Measurements from ENCODE around the gene CDH23. TPM values are rescaled to one million over a fixed set of nuclear protein-coding genes. Genes with fewer than 3 reads are reported as not detected.

CDH23 gene
- total and polyA plus RNA-seq, 2 of the 8 experiments (the other 6 are each of a cell fraction or from before 2014, with no cell fraction given) = 1.9 to 4.9 TPM

DNA sequence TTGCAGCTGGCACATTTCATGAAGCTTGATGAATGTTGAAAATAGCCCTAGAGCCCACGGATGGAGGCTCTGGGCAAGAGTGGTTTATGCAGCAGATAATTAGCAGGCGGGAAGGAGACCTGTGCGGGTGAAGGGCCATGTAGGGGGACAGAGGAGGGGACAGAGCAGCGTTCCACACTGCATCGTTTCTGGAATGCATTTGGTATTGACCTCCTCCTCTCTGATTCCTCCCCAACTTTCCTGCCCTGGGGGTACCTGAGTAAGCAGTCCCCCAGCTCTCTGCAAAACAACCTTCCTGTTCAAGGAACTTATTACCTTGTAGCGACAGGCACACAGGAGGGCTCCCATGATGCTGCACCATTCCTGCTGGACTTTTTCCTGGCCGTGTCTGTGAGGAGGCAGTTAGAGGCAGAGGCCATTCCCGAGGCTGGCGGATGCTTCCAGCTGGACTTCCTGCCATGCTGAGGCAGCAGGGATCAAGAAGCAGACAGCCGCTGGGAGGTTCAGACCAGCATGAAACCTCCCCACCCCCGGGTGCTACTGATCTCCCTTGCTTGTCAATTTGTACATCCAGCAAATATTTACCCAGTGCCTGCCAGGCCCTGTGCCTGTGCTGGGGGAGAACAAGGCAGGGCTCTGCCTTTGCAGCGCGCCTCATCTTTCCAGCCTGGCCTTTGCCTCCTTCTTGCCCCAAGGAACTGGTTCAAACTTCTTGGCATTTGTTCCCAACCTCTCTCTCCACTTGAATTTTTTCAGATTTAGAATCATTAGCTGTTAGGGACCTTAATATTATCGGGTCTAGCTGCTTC is 48.9 kb upstream of the CDH23 start:
- POLR2A ChIA-PET (ENCODE audit: partially characterized antibody) = interaction anchor here (0.9 to 1.6 kb wide), 2 partner anchors 10 to 29 kb away, joined by 3 to 5 read pairs; no protein-coding TSS in a partner anchor
- CTCF ChIA-PET (ENCODE audit: partially characterized antibody) = interaction anchor here (0.6 to 7.4 kb wide), 12 partner anchors 9 to 455 kb away, joined by 3 to 52 read pairs (median 3); partner anchors contain the start of genes SLC29A3 and VSIR
- TF ChIP-seq TCF12 (IDR thresholded peaks at IDR 0.05; ENCODE audit: low read depth, low read length) (no peak), RAD21 (IDR thresholded peaks at IDR 0.05 in 1 of 2, conservative IDR thresholded peaks at IDR 0.05 in 1 of 2; ENCODE audit: low read depth in 2 of 2, low read length in 2 of 2) (no peak), CBX5 (IDR thresholded peaks at IDR 0.05; ENCODE audit: low read depth, low read length) (no peak), FOSL1 (IDR thresholded peaks at IDR 0.05; ENCODE audit: insufficient read depth, low read depth, low read length) (no peak), KDM4A (IDR thresholded peaks at IDR 0.05; ENCODE audit: low read depth, low read length, severe bottlenecking) (no peak), BACH1 (IDR thresholded peaks at IDR 0.05; ENCODE audit: low read length) (no peak), SIX5 (IDR thresholded peaks at IDR 0.05; ENCODE audit: low read depth, low read length) (no peak), SUZ12 (IDR thresholded peaks at IDR 0.05; ENCODE audit: low read length) (no peak), CEBPB (IDR thresholded peaks at IDR 0.05; ENCODE audit: low read depth, low read length) (no peak), BRCA1 (IDR thresholded peaks at IDR 0.05; ENCODE audit: low read depth, low read length) (no peak), KDM1A (IDR thresholded peaks at IDR 0.05; ENCODE audit: borderline replicate concordance, low read length) (no peak), KDM5A (IDR thresholded peaks at IDR 0.05; ENCODE audit: low read length) (no peak)

More for the DNA sequence above, 48.9 kb upstream of the CDH23 start:
- H3K56ac ChIP-seq (replicated peaks; ENCODE audit: insufficient read length, low read depth, low read length) = no peak overlapping the region
- H3K4me1 ChIP-seq (replicated peaks in 1 of 4; ENCODE audit: control insufficient read depth in 3 of 4, insufficient read depth in 4 of 4, low read length in 3 of 4) = peaks cover 21 to 45% (median 29%) of the 10 kb centered on the region in 4 experiments
- H3K27me3 ChIP-seq (replicated peaks in 1 of 4; ENCODE audit: control insufficient read depth in 3 of 4, extremely low read depth in 1 of 4, insufficient read depth in 3 of 4, low read length in 3 of 4) = no peaks in the 10 kb centered on the region
- H4K5ac ChIP-seq (ENCODE audit: insufficient read length, low read depth, low read length) = no peak overlapping the region
- DNase-seq (ENCODE audit: low read depth in 1 of 2, low spot score in 2 of 2) (no peak), FAIRE-seq (no peak)
- peak overlapping the region; percentile 53; the same call in 1 of the 2 replicates for H2BK15ac ChIP-seq (ENCODE audit: low read length)
- H3K79me2 ChIP-seq (ENCODE audit: control insufficient read depth in 1 of 2, insufficient read depth in 2 of 2, low read length in 2 of 2) = no peaks in the 10 kb centered on the region
- no peak overlapping the region for H3K23ac ChIP-seq (ENCODE audit: insufficient read length)
- H2AK5ac ChIP-seq (ENCODE audit: low read depth, low read length) = 0 out of 2 replicates have a peak overlapping the region, but pooled peaks have one; percentile 60
- no peak overlapping the region for H3K9ac ChIP-seq (replicated peaks in 1 of 4; ENCODE audit: extremely low read depth in 1 of 4, low read depth in 3 of 4, low read length in 3 of 4)
- 80% methylated on average over 14 of the region's 14 CpGs; no CpG with 5 or more reads in 1 of the 2 experiments for WGBS, 2 experiments (ENCODE audit: extremely low coverage in 1 of 2, insufficient coverage in 1 of 2, insufficient read length in 1 of 2, insufficient replicate concordance in 2 of 2, low coverage in 1 of 2, low lambda C conversion rate in 2 of 2, missing lambda C conversion rate in 1 of 2)
- H3K4ac ChIP-seq (replicated peaks; ENCODE audit: insufficient read length, low read depth, low read length) = no peak overlapping the region
- H2BK20ac ChIP-seq (ENCODE audit: low read length) = peak overlapping the region; percentile 83; the same call in 1 of the 2 replicates
- H3K36me3 ChIP-seq (ENCODE audit: control insufficient read depth in 2 of 4, insufficient read depth in 4 of 4, low read length in 3 of 4) = peaks cover 0 to 3% (median 0%) of the 10 kb centered on the region in 4 experiments; a peak in 1 of 8 replicates
- no peak overlapping the region for H3K4me3 ChIP-seq (ENCODE audit: extremely low read depth in 1 of 4, insufficient read depth in 2 of 4, low read depth in 3 of 4, low read length in 4 of 4)
- H4K91ac ChIP-seq (replicated peaks; ENCODE audit: insufficient read length, low read length) = peak overlapping the region; percentile 29
- H3K14ac ChIP-seq (ENCODE audit: insufficient read length) = no peak overlapping the region
- no peak overlapping the region for H4K8ac ChIP-seq (ENCODE audit: extremely low read depth, insufficient read depth, low read length)
- no peaks in the 10 kb centered on the region for H3K79me1 ChIP-seq (ENCODE audit: low read depth, low read length)
- H4K20me1 ChIP-seq (replicated peaks in 1 of 2; ENCODE audit: control insufficient read depth in 1 of 2, insufficient read depth in 2 of 2, low read length in 2 of 2) = no peaks in the 10 kb centered on the region
- peak overlapping the region; percentile 12; the same call in 1 of the 2 replicates for H2BK12ac ChIP-seq (ENCODE audit: low read depth, low read length)
- no peak overlapping the region for H3K4me2 ChIP-seq (ENCODE audit: insufficient read depth in 1 of 2, low read depth in 2 of 2, low read length in 2 of 2)
- H3K27ac ChIP-seq (ENCODE audit: low read depth, low read length) = no peak overlapping the region
- no peak overlapping the region for H2BK120ac ChIP-seq (replicated peaks; ENCODE audit: low read depth, low read length)
- peak overlapping the region; percentile 83 for H2BK5ac ChIP-seq (ENCODE audit: low read depth, low read length)
- H2AFZ ChIP-seq (ENCODE audit: low read length) = no peak overlapping the region
- H3K23me2 ChIP-seq (ENCODE audit: low read depth, low read length) = no peaks in the 10 kb centered on the region
- 0 out of 2 replicates have a peak overlapping the region, but pooled peaks have one; percentile 74 for H3K18ac ChIP-seq (ENCODE audit: extremely low read depth, low read length)
- no peaks in the 10 kb centered on the region for H3K9me3 ChIP-seq (ENCODE audit: insufficient read depth in 2 of 2, low read depth in 1 of 2, low read length in 1 of 2)
